Measurements from ENCODE around the gene MB21D2. TPM values are rescaled to one million over a fixed set of nuclear protein-coding genes. Genes with fewer than 3 reads are reported as not detected.

MB21D2 gene
- total RNA-seq, 4 donors from 2014 or later, result 0.72 to 3.6 (median 2.8) TPM

DNA sequence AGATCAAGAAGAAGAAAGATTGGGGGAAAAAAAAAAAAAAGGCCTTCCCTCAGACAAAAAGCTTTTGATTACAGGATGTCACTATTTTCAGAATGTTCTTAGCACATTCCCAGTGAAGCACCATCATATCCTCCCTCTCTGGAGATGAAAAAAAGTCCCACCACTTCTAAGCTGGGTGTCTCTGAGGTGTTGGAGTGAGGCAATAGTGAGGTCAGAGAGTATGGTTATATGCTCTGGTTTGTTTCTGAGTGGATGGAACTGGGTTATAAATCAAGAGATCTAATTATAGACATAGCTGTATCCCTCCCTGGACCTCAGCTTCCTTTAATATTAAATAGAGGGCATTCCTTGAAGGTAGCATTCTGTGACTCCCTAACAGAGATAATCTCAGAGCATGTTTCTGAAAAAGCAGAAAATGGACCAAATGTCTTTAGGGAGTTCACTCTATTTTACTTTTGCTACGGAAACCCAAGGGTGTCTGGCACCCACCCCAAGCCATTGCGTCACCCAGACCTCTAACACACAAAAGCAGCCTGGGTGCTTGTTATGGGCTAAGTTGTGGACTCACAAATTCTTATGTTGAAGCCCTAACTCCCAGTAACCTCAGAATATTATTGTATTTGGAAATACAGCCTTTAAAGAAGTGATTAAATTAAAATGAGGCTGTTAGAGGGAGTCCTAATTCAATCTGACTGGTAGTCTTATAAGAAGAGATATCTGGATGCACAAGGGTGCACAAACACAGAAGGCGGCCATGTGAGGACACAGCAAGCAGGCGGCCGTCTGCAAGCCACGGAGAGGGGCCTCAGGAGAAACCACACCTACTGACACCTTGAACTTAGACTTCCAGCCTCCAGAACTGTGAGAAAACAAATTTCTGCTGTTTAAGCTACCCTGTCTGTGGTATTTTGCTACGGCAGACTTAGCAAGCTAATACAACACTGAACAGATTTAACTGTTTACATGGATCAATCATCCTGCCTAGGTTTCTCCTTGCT, 81.5 kb downstream of the MB21D2 start:
- DNase-seq, result no peak
- 76 to 82% methylated on average over 7 of the region's 7 CpGs for WGBS, 2 donors
- TF ChIP-seq POLR2A (IDR thresholded peaks at IDR 0.05), result no peak
- TF ChIP-seq, protein P1, sequence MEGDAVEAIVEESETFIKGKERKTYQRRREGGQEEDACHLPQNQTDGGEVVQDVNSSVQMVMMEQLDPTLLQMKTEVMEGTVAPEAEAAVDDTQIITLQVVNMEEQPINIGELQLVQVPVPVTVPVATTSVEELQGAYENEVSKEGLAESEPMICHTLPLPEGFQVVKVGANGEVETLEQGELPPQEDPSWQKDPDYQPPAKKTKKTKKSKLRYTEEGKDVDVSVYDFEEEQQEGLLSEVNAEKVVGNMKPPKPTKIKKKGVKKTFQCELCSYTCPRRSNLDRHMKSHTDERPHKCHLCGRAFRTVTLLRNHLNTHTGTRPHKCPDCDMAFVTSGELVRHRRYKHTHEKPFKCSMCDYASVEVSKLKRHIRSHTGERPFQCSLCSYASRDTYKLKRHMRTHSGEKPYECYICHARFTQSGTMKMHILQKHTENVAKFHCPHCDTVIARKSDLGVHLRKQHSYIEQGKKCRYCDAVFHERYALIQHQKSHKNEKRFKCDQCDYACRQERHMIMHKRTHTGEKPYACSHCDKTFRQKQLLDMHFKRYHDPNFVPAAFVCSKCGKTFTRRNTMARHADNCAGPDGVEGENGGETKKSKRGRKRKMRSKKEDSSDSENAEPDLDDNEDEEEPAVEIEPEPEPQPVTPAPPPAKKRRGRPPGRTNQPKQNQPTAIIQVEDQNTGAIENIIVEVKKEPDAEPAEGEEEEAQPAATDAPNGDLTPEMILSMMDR (IDR thresholded peaks at IDR 0.05), result no peak
- Histone ChIP-seq H3K36me3 (no peaks in the 10 kb centered on the region), H3K27me3 (no peaks in the 10 kb centered on the region), H3K4me1 (peaks cover 6 to 43% (median 8%) of the 10 kb centered on the region in 3 donors), H3K4me3 (no peak overlapping the region), H3K27ac (no peak overlapping the region), H3K9me3 (no peaks in the 10 kb centered on the region)
- intact Hi-C loops (cut with DNase I), result loop anchor here (10.0 kb wide), 1 partner anchor 79 kb away; the partner anchor contains the start of gene MB21D2

DNA sequence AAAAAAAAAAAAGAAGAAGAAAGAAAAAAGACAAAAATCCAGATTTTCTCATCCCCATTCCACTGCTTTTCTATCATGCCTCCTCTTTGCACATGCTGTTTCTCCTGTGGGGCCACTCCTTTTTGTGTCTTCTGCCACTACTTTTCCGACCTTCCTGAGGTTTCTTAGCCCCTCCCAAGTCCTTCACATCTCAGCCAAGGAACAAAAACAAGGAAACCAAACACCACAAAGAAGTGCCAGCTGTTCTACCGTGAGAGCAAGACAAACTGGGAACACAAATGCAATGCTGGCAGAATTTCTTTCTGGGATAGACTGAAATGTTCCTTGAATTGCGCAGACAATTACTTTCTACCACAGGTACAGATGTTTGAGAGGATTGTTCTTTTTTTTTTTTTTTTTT, 83.2 kb downstream of the MB21D2 start:
- WGBS, 2 donors, result 57 to 63% methylated on average over 3 of the region's 3 CpGs
- TF ChIP-seq, protein P1 (IDR thresholded peaks at IDR 0.05), result no peak
- no peak for TF ChIP-seq POLR2A (IDR thresholded peaks at IDR 0.05)
- H3K27me3 ChIP-seq, result no peaks in the 10 kb centered on the region
- no peak overlapping the region for H3K27ac ChIP-seq
- no peaks in the 10 kb centered on the region for H3K36me3 ChIP-seq
- H3K4me3 ChIP-seq, result no peak overlapping the region
- H3K4me1 ChIP-seq, result peaks cover 6 to 47% (median 11%) of the 10 kb centered on the region in 3 donors
- no peaks in the 10 kb centered on the region for H3K9me3 ChIP-seq
- no peak for DNase-seq
- intact Hi-C loops (cut with DNase I), result loop anchor here (10.0 kb wide), 1 partner anchor 80 kb away; the partner anchor contains the start of gene MB21D2

DNA sequence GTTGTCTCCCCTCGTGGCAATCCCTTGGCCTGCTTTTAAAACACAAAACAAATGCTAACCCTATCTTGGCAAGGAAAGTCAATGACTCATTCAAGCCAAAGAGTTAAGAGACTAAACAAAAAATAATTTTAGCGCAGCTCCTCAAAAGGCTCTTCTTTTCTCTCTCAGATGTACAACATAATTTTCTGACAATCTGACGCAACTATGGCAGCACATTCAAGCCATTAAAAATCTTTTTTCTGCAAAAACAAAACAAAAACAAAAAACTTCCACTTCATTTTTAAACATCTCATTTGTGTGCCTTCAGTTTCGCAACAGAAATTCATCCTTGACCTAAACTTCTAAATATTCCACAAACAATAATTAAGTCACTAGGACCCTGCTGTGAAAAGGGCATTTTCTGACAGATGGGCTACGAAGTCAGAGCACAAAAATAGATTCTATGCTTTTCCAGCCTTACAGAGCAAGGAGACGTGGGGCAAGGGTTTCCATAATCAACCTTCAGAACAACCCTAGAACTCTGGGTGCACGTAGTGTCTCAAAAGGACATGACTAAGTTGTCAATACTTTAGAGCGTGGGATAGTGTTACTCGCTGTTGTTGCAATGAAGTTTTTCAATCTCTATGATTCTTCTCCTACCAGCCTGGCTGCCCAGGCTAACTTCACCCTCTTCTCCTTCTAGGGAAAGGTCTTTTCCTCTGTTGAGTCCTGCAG, 84.3 kb downstream of the MB21D2 start:
- Histone ChIP-seq H3K36me3 (no peaks in the 10 kb centered on the region), H3K9me3 (no peaks in the 10 kb centered on the region), H3K27ac (peak overlapping the region in 3 of 4 donors; percentile 6 to 63 (median 48)), H3K27me3 (no peaks in the 10 kb centered on the region), H3K4me1 (peaks cover 6 to 47% (median 11%) of the 10 kb centered on the region in 3 donors), H3K4me3 (no peak overlapping the region)
- DNase-seq, result no peak
- intact Hi-C loops (cut with DNase I), result loop anchor here (10.0 kb wide), 1 partner anchor 81 kb away; the partner anchor contains the start of gene MB21D2
- no peak for TF ChIP-seq POLR2A (IDR thresholded peaks at IDR 0.05)
- TF ChIP-seq, protein P1 (IDR thresholded peaks at IDR 0.05), result no peak
- 62 to 66% methylated on average over 9 of the region's 9 CpGs for WGBS, 2 donors

DNA sequence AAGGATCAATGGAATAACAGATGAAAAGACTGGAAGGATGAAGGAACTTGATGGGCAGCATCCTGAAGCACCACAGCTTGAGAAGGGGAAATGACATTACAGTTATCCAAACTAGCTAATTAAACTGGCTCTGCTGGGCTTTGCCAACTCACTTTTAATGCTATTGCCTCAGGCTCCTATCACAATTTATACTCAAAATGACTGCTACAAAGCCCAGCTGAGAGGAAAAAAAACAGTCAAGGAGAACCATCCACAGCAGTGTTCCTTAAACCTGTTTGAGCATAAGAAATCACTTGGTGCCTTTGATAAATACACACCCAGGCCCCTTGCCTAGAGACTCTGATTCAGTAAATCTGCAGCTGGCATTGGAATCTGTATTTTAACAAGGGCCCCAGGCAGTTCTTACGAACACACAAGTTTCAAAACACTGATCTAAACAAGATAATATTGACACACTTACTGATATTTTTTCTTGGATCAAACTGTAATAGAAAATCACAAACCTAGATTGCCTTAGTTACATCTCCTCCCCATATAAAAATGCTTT, 85.8 kb downstream of the MB21D2 start:
- no peaks in the 10 kb centered on the region for H3K9me3 ChIP-seq
- peaks cover 6 to 47% (median 11%) of the 10 kb centered on the region in 3 donors for H3K4me1 ChIP-seq
- no peak for TF ChIP-seq POLR2A (IDR thresholded peaks at IDR 0.05)
- TF ChIP-seq, protein P1 (IDR thresholded peaks at IDR 0.05), result no peak
- no peak for DNase-seq
- intact Hi-C loops (cut with DNase I), result loop anchor here (10.0 kb wide), 1 partner anchor 83 kb away; the partner anchor contains the start of gene MB21D2
- no peaks in the 10 kb centered on the region for H3K36me3 ChIP-seq
- no peak overlapping the region for H3K27ac ChIP-seq
- H3K27me3 ChIP-seq, result no peaks in the 10 kb centered on the region
- no peak overlapping the region for H3K4me3 ChIP-seq
- whole genome bisulfite sequencing, 2 donors, result 11 to 59% methylated on average over 1 of the region's 1 CpG

All from esophagus squamous epithelium (tissue), 5 donors.